Measurements from ENCODE around the gene ARSG. TPM values are rescaled to one million over a fixed set of nuclear protein-coding genes. Genes with fewer than 3 reads are reported as not detected.
A peak's percentile ranks its signal among the peaks of the same experiment; 100 is the strongest.
"Not testable (repeated sequence)": the region's sequence is repeated elsewhere in the genome, so short reads cannot be mapped to it uniquely, and the experiment has no call there.

Gene ARSG
- total RNA-seq, 2 donors from 2014 or later = 1.8 to 12.1 TPM

DNA sequence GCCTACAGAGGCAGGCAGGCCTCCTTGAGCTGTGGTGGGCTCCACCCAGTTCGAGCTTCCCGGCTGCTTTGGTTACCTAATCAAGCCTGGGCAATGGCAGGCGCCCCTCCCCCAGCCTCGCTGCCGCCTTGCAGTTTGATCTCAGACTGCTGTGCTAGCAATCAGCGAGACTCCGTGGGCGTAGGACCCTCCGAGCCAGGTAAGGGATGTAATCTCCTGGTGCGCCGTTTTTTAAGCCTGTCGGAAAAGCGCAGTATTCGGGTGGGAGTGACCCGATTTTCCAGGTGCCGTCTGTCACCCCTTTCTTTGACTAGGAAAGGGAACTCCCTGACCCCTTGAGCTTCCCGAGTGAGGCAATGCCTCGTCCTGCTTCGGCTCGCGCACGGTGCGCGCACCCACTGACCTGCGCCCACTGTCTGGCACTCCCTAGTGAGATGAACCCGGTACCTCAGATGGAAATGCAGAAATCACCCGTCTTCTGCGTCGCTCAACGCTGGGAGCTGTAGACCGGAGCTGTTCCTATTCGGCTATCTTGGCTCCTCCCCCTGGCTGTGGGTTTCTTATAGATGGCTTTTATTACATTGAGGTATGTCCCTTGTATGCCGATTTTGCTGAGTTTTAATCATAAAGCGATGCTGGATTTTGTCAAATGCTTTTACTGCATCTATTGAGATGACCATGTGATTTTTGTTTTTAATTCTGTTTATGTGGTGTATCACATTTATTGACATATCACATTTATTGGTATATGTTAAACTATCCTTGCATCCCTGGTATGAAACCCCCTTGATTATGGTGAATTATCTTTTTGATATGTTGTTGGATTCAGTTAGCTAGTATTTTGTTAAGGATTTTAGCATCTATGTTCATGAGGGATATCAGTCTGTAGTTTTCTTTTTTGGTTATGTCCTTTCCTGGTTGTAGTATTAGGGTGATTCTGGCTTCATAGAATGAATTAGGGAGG is 122.6 kb downstream of the ARSG start:
- peak overlapping the region in 1 of 2 donors; percentile 83 for H3K27ac Mint-ChIP-seq
- H3K9me3 Mint-ChIP-seq, H3K36me3 Mint-ChIP-seq: not testable (repeated sequence)

DNA sequence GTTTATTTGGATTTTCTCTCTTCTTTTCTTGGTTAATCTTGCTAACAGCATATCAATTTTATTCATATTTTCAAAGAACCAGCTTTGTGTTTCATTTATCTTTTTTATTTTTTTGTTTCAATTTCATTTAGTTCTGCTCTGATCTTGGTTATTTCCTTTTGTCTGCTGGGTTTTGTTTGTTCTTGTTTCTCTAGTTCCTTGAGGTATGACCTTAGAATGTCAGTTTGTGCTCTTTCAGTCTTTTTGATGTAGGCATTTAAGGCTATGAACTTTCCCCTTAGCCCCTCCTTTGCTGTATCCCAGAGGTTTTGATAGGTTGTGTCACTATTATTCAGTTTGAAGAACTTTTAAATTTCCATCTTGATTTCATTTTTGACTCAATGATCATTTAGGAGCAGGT is 123.6 kb downstream of the ARSG start:
- H3K36me3 Mint-ChIP-seq; ATAC-seq; DNase-seq (ENCODE audit: low spot score in 2 of 2); H3K9me3 Mint-ChIP-seq: not testable (repeated sequence)
- peak overlapping the region in 1 of 2 donors; percentile 83 for H3K27ac Mint-ChIP-seq

More for the DNA sequence above, 122.6 kb downstream of the ARSG start:
- DNase-seq (ENCODE audit: low spot score in 2 of 2) (peak in 1 of 2 donors; percentile 64), ATAC-seq (peak; percentile 75 to 86)

DNA sequence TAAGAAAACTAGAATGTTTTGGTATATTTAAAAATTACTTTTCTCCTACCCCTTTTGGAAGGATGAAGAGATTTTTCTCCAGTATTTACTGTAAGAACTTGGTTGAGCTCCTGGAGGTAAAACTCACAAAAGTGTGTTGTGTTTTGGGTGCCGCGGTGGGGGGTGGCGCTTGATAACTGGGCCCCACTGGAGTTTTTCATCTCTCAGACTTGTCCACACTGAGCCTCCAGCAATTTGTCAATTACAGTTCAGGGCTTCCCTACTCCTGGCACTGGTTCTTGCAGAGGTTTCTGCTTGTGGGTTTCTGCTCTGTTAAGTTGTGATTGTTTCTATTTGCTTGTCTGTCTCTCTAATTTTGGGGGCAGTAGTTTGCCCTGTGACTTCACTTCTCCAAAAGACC is 126.0 kb downstream of the ARSG start:
- Mint-ChIP-seq H3K9me3 (no peaks in the 10 kb centered on the region), H3K27ac (no peak overlapping the region), H3K36me3 (no peaks in the 10 kb centered on the region)
- no peak for ATAC-seq
- no peak for DNase-seq (ENCODE audit: low spot score in 2 of 2)

DNA sequence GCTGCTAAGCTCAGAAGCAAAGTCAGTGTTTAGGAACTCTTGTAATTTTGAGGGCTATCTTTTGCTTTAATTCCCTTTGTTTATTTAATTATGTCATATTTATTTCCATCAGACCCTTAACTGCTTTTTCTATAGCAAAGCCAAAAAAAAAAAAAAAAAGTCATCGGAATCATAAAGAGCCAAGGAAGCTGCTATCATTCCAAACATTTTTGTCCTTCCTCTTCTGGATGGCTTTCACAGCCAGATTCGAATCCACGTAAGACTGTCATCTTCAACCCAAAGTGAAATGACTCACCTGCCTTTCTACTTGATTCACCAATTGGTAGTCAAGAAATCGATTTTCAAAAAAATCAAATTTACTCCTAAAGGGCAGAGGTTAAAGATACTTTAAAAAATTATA is 127.6 kb downstream of the ARSG start:
- Mint-ChIP-seq H3K36me3 (no peaks in the 10 kb centered on the region), H3K9me3 (no peaks in the 10 kb centered on the region), H3K27ac (no peak overlapping the region)
- DNase-seq (ENCODE audit: low spot score in 2 of 2) (no peak), ATAC-seq (no peak)

DNA sequence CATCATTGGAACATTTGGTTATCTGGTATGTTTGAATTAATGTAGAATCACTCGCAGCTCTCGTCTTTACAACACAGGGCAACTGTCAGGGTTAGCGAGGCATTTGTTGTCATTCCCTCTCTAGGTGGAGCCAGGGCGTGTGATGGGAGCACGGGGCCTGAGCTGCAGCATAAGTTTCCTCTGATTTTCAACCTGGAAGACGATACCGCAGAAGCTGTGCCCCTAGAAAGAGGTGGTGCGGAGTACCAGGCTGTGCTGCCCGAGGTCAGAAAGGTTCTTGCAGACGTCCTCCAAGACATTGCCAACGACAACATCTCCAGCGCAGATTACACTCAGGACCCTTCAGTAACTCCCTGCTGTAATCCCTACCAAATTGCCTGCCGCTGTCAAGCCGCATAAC is 128.8 kb downstream of the ARSG start:
- Mint-ChIP-seq H3K36me3 (no peaks in the 10 kb centered on the region), H3K27ac (no peak overlapping the region), H3K9me3 (no peaks in the 10 kb centered on the region)
- DNase-seq (ENCODE audit: low spot score in 2 of 2) (no peak), ATAC-seq (no peak)

DNA sequence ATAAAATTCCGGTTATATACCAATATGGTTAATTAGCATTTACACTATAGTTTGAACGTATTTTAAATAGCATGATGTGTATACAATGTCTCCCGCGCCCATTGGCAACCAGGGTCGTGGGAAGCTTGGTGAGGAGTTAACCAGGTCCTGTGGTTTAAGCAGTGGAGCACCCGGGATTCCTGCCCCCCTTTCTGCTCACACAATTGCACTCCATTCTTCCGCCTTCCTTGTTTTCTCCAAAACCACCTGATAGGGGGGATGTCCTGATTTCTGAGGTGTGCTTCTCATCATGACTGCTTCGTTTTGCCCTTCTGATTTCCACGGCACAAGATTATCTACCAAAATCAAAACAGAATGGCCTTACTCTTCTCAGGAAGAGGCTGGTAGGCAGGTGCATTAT is 130.2 kb downstream of the ARSG start:
- Mint-ChIP-seq H3K9me3 (no peaks in the 10 kb centered on the region), H3K36me3 (no peaks in the 10 kb centered on the region), H3K27ac (no peak overlapping the region)
- no peak for ATAC-seq
- DNase-seq (ENCODE audit: low spot score in 2 of 2) = no peak

DNA sequence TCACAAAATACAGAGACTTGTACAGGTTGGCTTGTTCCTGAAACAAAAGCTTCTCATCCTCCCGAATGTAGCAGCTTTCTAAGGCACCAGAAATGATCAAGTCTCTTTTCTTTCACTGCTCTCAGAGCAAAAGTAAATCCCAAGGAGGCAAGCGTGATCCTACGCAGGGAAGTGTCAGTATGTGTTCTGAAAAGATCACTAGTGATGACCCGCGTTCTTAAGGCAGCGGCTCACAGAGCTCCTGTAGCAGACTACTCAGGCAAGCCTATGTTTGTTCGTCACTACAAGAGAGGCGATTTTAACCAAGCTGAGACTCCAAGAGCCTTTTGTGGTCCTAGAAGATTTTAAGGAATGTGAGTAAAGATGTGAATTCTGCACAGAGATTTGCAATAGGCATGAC is 131.5 kb downstream of the ARSG start:
- Mint-ChIP-seq H3K36me3 (no peaks in the 10 kb centered on the region), H3K9me3 (no peaks in the 10 kb centered on the region), H3K27ac (no peak overlapping the region)
- no peak for DNase-seq (ENCODE audit: low spot score in 2 of 2)
- no peak for ATAC-seq

DNA sequence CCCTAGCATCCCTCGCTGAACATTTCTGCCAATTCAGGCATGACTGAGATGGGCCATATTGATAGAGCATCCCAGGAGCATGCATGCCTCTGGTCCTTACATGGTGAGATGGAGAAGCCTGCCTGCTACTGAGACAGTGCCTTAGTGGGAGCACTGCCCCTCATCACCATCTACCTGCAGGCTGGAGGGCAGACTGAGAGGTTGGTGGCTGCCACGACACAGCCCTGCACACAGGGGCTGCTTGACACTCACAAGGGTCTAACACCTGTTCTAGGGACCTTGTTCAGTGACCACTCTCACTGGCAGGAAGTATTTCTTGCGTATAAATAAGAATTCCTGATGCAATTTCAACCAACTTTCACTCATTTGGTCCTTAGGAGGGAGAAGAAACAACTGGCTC is 132.0 kb downstream of the ARSG start:
- no peak for DNase-seq (ENCODE audit: low spot score in 2 of 2)
- Mint-ChIP-seq H3K9me3 (no peaks in the 10 kb centered on the region), H3K36me3 (no peaks in the 10 kb centered on the region), H3K27ac (no peak overlapping the region)
- no peak for ATAC-seq

DNA sequence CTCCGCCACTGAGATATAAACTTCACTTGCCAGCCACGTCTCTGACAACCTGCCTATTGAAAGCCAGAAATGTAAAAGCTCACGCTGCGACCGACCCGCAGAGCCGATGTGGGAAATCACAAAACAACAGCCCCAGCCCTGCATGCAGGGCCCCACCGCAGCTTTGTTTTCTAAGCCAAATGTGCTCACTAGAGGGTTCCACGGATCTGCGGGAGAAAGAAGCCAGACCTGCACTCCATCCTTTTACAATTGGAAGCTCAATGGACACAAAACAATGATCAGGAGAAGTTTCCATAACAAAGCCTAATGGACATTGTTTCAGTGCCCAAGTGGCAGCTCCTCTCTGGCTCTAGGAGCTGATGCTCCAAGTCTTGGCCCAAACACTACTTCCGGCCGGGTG is 132.9 kb downstream of the ARSG start:
- no peak for DNase-seq (ENCODE audit: low spot score in 2 of 2)
- Mint-ChIP-seq H3K27ac (peak overlapping the region in 1 of 2 donors; percentile 44), H3K9me3 (no peaks in the 10 kb centered on the region), H3K36me3 (no peaks in the 10 kb centered on the region)
- no peak for ATAC-seq

DNA sequence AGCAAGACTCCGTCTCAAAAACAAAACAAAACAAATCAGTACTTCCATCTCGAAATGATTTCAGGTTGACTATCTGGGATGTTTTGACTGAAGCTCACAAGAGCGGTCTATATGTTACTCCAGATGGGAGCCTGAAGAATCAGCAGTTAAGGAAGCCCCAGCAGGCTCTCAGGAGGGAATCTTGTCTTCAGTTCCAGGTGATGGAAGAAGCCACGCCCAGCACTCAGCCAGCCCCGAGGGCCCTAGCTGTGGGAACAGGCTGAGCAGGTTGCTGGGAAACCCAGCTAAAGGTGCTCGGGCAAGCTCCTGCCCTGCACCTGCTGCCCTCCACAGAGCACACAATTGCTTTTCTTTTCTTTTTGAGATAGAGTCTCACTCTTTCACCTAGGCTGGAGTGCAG is 133.6 kb downstream of the ARSG start:
- DNase-seq (ENCODE audit: low spot score in 2 of 2) (no peak), ATAC-seq (no peak)
- H3K27ac Mint-ChIP-seq = no peak overlapping the region
- no peaks in the 10 kb centered on the region for H3K9me3 Mint-ChIP-seq
- no peaks in the 10 kb centered on the region for H3K36me3 Mint-ChIP-seq

DNA sequence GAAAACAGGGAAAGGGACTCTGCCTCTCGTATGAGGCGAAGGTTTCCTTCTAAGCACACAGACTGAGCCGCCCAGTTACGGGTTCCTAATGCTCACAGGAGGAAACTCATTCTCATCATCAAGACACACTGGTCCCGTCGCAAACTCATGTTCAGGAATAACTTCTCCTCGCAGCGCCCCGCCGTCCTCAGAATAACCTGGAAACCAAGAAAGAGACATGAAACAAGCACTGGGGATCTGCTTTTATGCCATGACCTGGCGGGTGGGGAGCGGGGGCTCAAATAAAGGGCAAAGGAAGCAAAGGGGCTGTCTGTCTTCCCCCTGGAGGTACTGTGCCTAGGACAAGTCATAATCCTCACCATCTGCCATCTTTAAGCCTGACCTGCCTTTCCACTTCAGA is 134.7 kb downstream of the ARSG start:
- DNase-seq (ENCODE audit: low spot score in 2 of 2) = no peak
- ATAC-seq = no peak
- Mint-ChIP-seq H3K36me3 (no peaks in the 10 kb centered on the region), H3K27ac (no peak overlapping the region), H3K9me3 (no peaks in the 10 kb centered on the region)

DNA sequence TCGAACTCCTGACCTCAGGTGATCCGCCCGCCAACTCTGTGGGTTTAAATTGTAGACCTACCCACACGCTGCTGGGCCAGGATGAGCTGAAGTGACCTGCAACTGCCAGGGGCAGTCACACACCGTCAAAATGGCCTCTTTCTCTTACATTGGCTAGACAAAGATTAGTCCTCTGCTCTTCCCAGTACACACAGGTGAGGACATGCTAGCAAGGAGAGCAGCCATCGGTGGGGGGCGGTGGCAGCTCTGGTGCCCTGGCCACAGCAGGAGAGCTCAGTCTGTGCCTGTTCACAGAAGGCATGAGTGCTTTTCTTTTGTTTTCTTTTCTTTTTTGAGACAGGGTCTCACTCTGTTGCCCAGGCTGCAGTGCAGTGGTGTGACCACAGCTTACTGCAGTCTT is 136.3 kb downstream of the ARSG start:
- DNase-seq (ENCODE audit: low spot score in 2 of 2) (no peak), ATAC-seq (no peak)
- Mint-ChIP-seq H3K9me3 (no peaks in the 10 kb centered on the region), H3K36me3 (no peaks in the 10 kb centered on the region), H3K27ac (no peak overlapping the region)

DNA sequence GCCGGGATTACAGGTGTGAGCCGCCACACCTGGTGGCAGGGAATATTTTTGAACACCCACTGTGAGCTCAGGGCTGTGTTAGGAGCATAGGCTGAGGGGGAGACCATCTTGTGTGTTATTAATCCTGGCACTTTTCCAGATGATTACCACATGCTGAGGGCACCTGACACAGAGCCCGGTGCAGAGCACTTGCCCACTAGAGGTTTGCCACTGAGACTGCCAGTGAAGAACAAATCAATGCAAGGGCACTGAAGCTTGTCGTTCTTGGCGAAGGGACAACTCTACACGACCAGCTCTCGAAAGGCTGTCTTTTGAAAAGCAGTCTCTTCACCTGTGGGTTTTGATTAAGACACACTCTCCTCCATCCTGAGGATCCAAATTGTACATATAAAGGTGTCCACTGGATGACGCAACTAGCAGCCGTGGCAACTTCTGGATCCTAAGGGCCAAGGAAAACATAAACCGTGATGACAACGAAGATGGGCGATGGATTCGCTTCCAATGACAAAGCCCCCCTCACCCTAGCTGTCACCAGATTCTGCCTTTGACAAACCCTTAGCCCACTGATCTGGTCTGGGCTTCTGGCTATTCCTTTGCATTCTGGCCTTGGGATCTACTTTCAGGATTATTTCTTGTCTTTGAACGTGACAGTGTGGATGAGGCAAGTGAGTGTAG is 137.3 kb downstream of the ARSG start:
- Mint-ChIP-seq H3K9me3 (no peaks in the 10 kb centered on the region), H3K36me3 (no peaks in the 10 kb centered on the region), H3K27ac (no peak overlapping the region)
- no peak for DNase-seq (ENCODE audit: low spot score in 2 of 2)
- no peak for ATAC-seq

DNA sequence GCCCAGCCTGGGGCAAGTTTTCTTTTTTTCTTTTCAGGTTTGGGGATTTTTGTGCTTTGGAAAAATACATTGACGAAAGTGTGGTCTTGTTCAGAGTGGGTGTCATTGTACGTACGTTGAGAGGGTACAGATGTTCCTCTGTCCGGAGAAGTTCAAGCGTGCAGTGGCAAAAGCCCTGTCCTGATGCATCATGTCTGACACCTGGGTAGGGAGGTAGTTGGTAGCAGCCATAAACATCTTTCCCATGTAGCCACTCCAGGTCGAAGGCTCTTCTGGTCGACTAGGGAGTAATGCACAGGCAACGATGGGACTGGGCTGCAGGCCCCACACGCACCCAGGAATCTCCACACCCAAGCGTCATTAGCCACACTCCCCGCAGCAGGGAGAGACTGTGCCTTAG is 138.6 kb downstream of the ARSG start:
- Mint-ChIP-seq H3K27ac (no peak overlapping the region), H3K9me3 (no peaks in the 10 kb centered on the region), H3K36me3 (no peaks in the 10 kb centered on the region)
- DNase-seq (ENCODE audit: low spot score in 2 of 2) = no peak
- no peak for ATAC-seq

DNA sequence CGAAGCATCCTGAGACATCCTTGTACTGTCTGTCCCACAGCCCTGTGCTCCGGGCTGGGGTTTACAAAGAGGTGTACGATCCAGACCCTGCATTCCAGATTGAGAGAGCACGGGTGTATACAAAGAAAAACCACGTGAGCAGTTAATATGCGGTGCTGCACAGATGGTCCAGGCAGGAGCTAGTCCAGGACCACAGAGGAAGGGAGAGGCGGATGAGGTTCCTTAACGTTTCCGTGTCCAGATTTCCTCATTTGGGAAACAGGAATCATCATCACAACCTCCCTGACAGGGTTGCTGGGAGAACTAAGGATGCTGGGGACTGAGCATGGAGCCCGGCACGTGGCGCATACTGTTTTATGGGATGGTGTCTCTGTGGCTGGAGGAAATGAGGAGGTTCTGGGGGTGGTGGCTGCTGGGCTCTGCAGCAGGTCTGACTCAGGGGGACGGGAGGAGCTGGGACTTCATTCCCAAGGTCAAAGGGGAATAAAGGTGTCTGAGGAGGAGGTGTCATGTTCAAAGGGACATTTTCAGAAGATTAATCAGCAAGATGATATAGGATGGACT is 139.8 kb downstream of the ARSG start:
- DNase-seq (ENCODE audit: low spot score in 2 of 2) = no peak
- Mint-ChIP-seq H3K36me3 (no peaks in the 10 kb centered on the region), H3K9me3 (no peaks in the 10 kb centered on the region), H3K27ac (peak overlapping the region; percentile 14 to 56)
- ATAC-seq = no peak

DNA sequence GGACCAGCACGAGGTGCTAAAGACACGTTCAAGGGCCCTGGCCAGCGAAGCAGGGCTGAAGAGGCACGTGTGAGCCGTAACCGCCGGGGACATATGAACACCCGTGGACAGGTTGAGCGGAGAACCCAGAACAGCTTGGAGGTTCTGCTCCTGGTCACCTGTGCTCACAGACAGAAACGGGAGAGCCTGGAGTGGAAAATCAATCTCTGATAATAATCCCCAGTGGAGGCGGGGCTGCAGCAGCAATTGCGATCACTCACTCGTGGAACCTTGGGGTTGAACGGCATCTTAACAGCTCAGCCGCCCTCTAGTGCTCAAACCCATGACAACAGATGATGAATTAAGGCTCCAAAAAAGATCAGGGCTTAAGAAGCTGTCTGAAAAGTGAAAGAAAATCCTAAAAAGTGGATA is 140.4 kb downstream of the ARSG start:
- Mint-ChIP-seq H3K27ac (peak overlapping the region; percentile 14 to 17), H3K36me3 (no peaks in the 10 kb centered on the region), H3K9me3 (no peaks in the 10 kb centered on the region)
- ATAC-seq = no peak
- no peak for DNase-seq (ENCODE audit: low spot score in 2 of 2)

DNA sequence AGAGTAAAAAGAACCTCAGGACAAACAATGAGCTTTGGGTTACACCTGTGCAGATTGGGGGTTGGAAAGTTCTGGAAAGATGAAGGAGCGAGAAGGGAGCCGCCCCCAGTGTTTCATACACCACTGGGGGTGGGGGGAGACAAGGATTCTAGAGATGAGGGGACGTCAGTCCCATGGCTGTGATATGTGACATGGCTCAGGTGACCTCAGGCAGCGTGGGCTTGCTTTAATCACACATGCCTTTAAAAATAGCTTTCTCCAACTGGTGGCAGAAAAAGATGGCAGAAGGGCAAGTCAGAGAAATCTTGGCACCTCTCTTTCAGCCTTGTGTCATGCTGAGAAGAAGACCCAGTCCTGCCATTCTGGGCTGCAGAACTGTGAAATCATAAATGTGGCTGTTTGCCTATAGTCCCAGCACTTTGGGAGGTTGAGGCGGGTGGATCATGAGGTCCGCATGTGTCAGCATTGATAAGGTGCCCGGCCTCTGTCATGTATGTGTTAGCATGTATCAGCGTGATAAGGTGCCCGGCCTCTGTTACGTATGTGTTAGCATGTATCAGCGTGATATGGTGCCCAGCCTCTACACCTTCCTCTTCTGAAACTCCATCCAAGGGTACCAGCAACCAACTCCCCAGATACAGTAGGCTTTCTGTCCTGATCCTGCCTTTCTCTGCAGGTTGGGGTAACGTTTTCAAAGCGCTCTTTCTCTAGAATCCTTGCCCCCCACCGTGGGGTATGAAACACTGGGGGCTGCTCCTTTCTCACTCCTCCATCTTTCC is 141.0 kb downstream of the ARSG start:
- ATAC-seq (no peak), DNase-seq (ENCODE audit: low spot score in 2 of 2) (no peak)
- Mint-ChIP-seq H3K36me3 (no peaks in the 10 kb centered on the region), H3K9me3 (no peaks in the 10 kb centered on the region), H3K27ac (peak overlapping the region; percentile 14 to 17)

Data from activated naive CD4-positive, alpha-beta T cell treated with anti-CD3 and anti-CD28 coated beads, Interleukin-2, amount 50 U/mL, for 72 hours (primary cell).